Measurements from ENCODE around the gene ENPP1.

GRCh38 chr6:131858765-131859415 is 51.1 kb downstream of the ENPP1 start:
- TF ChIP-seq, protein P1, sequence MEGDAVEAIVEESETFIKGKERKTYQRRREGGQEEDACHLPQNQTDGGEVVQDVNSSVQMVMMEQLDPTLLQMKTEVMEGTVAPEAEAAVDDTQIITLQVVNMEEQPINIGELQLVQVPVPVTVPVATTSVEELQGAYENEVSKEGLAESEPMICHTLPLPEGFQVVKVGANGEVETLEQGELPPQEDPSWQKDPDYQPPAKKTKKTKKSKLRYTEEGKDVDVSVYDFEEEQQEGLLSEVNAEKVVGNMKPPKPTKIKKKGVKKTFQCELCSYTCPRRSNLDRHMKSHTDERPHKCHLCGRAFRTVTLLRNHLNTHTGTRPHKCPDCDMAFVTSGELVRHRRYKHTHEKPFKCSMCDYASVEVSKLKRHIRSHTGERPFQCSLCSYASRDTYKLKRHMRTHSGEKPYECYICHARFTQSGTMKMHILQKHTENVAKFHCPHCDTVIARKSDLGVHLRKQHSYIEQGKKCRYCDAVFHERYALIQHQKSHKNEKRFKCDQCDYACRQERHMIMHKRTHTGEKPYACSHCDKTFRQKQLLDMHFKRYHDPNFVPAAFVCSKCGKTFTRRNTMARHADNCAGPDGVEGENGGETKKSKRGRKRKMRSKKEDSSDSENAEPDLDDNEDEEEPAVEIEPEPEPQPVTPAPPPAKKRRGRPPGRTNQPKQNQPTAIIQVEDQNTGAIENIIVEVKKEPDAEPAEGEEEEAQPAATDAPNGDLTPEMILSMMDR (conservative IDR thresholded peaks at IDR 0.05 in 1 of 2, IDR thresholded peaks at IDR 0.05 in 1 of 2; ENCODE audit: low read depth in 1 of 2, low read length in 2 of 2): no peak
- TF ChIP-seq EZH2 (IDR thresholded peaks at IDR 0.05; ENCODE audit: low read length, missing control alignments): no peak
